Measurements from ENCODE around the gene SLX4IP. TPM values are rescaled to one million over a fixed set of nuclear protein-coding genes. Genes with fewer than 3 reads are reported as not detected.
A peak's percentile ranks its signal among the peaks of the same experiment; 100 is the strongest.

The SLX4IP gene
- total RNA-seq, 1 donor from 2014 or later: 5.4 TPM

- peaks cover 99% of the 10 kb centered on the region for H3K4me1 Mint-ChIP-seq (ENCODE audit: low read depth)
- no peak for DNase-seq (ENCODE audit: low spot score)
- H3K27ac Mint-ChIP-seq (ENCODE audit: unreplicated experiment): peak overlapping the region; percentile 90
- no peaks in the 10 kb centered on the region for H3K27me3 Mint-ChIP-seq (ENCODE audit: low read depth)
- no peaks in the 10 kb centered on the region for H3K9me3 Mint-ChIP-seq (ENCODE audit: low read depth)
- H3K36me3 Mint-ChIP-seq (ENCODE audit: low read depth): peaks cover 72% of the 10 kb centered on the region
- TF ChIP-seq CTCF (IDR thresholded peaks at IDR 0.05): no peak
- no peak overlapping the region for H3K4me3 Mint-ChIP-seq (ENCODE audit: unreplicated experiment)
Observed at GRCh38 chr20:10647909-10648308, 212.8 kb downstream of the SLX4IP start.

- peaks cover 98% of the 10 kb centered on the region for H3K4me1 Mint-ChIP-seq (ENCODE audit: low read depth)
- peaks cover 69% of the 10 kb centered on the region for H3K36me3 Mint-ChIP-seq (ENCODE audit: low read depth)
Observed at GRCh38 chr20:10648651-10649050, 213.5 kb downstream of the SLX4IP start.

DNA sequence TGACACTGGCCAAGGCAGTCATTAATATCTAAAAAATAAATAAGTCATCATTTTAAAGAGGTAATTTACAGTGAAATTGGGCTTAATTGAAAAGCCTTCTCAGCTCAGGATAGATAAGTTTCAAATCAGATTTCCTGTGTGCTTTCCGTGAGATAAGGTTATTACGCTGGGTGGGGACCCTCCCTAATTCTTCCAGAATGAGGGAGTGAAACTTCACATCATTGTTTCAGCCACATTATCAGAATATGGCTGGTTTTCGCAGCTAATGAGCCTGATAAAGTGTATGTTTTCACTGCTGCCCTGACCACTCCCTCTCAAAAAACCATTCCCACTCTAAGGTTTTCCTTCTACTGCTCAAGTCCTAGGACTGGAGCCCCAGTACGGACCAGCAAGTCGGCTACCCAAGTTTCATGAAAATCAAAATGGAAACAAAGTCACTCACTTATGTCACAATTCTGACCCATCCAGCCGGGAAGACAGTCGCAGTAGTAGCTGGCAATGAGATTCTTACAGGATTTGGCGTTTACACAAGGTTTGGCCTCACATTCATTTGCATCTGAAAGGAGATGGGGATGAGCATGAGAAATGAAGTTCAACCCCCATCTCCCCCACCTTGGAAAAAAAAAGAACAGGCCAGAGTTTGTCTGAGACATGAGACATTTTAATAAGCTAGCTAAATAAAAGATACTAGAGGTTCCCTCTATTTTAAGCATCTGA is 214.1 kb downstream of the SLX4IP start:
- H3K4me3 Mint-ChIP-seq (ENCODE audit: unreplicated experiment): no peak overlapping the region

More at GRCh38 chr20:10648651-10649050, 213.5 kb downstream of the SLX4IP start:
- Mint-ChIP-seq H3K27ac (ENCODE audit: unreplicated experiment) (peak overlapping the region; percentile 90), H3K4me3 (ENCODE audit: unreplicated experiment) (peak overlapping the region; percentile 3), H3K27me3 (ENCODE audit: low read depth) (no peaks in the 10 kb centered on the region), H3K9me3 (ENCODE audit: low read depth) (no peaks in the 10 kb centered on the region)
- TF ChIP-seq CTCF (IDR thresholded peaks at IDR 0.05): peak; percentile 6
- DNase-seq (ENCODE audit: low spot score): no peak

DNA sequence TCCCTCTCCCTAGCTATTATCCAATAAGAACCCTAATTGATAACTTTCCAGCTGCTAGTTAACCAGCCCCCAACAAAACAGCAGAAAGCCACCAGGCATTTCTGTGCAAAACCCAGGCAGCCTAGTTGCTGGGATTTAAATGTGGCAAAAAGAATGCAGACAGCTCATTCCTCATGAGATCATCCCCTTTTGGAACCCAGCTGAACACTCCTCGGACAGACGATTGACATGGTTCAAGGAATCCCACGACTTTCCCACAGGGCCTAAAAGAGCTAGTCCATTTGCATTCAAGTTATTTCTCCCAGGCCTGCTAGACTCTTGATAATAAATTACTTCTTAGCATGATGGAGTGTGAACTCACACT is 214.7 kb downstream of the SLX4IP start:
- H3K27ac Mint-ChIP-seq (ENCODE audit: unreplicated experiment): peak overlapping the region; percentile 90
- no peak for TF ChIP-seq CTCF (IDR thresholded peaks at IDR 0.05)
- no peaks in the 10 kb centered on the region for H3K27me3 Mint-ChIP-seq (ENCODE audit: low read depth)
- H3K4me1 Mint-ChIP-seq (ENCODE audit: low read depth): peaks cover 98% of the 10 kb centered on the region
- peak overlapping the region; percentile 27 for H3K4me3 Mint-ChIP-seq (ENCODE audit: unreplicated experiment)
- H3K36me3 Mint-ChIP-seq (ENCODE audit: low read depth): peaks cover 69% of the 10 kb centered on the region
- no peak for DNase-seq (ENCODE audit: low spot score)
- H3K9me3 Mint-ChIP-seq (ENCODE audit: low read depth): no peaks in the 10 kb centered on the region

More for the DNA sequence above, 214.1 kb downstream of the SLX4IP start:
- no peak for TF ChIP-seq CTCF (IDR thresholded peaks at IDR 0.05)
- Mint-ChIP-seq H3K9me3 (ENCODE audit: low read depth) (no peaks in the 10 kb centered on the region), H3K36me3 (ENCODE audit: low read depth) (peaks cover 69% of the 10 kb centered on the region), H3K27ac (ENCODE audit: unreplicated experiment) (peak overlapping the region; percentile 90), H3K27me3 (ENCODE audit: low read depth) (no peaks in the 10 kb centered on the region), H3K4me1 (ENCODE audit: low read depth) (peaks cover 98% of the 10 kb centered on the region)
- no peak for DNase-seq (ENCODE audit: low spot score)

DNA sequence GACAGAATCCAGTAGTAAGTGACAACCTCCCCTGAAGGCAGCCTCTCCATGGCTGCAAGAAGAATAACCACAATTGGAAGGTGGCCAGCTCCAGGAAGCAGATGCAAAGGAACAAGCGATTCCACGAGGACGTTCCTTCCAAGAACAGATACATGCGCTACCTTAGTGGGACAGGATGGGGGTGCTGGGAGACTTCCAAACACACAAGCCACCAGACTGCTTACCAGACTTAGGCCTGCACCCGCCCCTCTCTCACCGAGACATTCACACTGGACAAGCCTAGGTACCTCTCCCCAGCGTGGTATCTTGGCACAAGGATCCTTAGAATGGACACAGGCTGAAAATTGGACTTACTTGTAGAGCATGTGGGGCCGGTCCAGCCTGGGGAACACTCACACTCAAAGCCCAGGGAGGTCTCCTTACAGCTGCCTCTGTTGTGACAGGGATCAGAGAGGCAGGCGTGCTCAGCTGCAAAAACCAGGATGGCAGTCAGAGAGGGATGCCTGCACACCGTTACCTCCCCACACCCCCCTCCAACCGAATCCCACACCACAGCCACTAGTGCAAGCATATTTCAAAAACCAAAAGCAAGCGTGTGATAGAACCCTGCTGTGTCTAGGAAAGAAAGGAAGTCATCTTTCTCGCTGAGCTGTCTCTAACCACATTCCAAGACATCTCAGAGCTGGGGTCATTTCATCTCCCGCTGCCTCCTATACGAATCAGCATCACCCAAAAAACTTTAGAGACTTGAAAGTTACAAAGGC is 216.3 kb downstream of the SLX4IP start:
- peaks cover 98% of the 10 kb centered on the region for H3K4me1 Mint-ChIP-seq (ENCODE audit: low read depth)
- no peaks in the 10 kb centered on the region for H3K9me3 Mint-ChIP-seq (ENCODE audit: low read depth)

More for the DNA sequence above, 216.3 kb downstream of the SLX4IP start:
- H3K36me3 Mint-ChIP-seq (ENCODE audit: low read depth): peaks cover 69% of the 10 kb centered on the region
- TF ChIP-seq CTCF (IDR thresholded peaks at IDR 0.05): no peak
- DNase-seq (ENCODE audit: low spot score): no peak
- no peaks in the 10 kb centered on the region for H3K27me3 Mint-ChIP-seq (ENCODE audit: low read depth)
- peak overlapping the region; percentile 90 for H3K27ac Mint-ChIP-seq (ENCODE audit: unreplicated experiment)
- no peak overlapping the region for H3K4me3 Mint-ChIP-seq (ENCODE audit: unreplicated experiment)

Measured in chondrocyte (in vitro differentiated cells).